WERI-Rb-1 (cell line): ENCODE data around the gene MUC5AC.

Experiments
- DNase-seq: peaks from one replicate; pipeline ENCODE4 v3.0.0-alpha.2; 2020
- H3K27ac ChIP-seq: fragments of 250-450 bp; sonication (Bioruptor Pico); 2 replicates; pipeline ENCODE4 v1.5.1; 2020; ENCODE audit warnings: mild to moderate bottlenecking, moderate library complexity
- H3K27me3 ChIP-seq: fragments of 250-450 bp; sonication (Bioruptor Pico); 2 replicates; pipeline ENCODE4 v1.5.1; 2021; ENCODE audit warnings: mild to moderate bottlenecking, low read depth, moderate library complexity; ENCODE audit not compliant: insufficient read depth, severe bottlenecking
- H3K36me3 ChIP-seq: fragments of 250-450 bp; sonication (Bioruptor Pico); 2 replicates; pipeline ENCODE4 v1.5.1; 2020; ENCODE audit warnings: mild to moderate bottlenecking, moderate library complexity
- H3K4me3 ChIP-seq: 2 replicates; pipeline ENCODE4 v1.5.1; 2011; ENCODE audit warnings: low read depth, mild to moderate bottlenecking, control low read depth, low read length
- H3K9me3 ChIP-seq: fragments of 250-450 bp; sonication (Bioruptor Pico); 2 replicates; pipeline ENCODE4 v1.5.1; 2021; ENCODE audit warnings: mild to moderate bottlenecking, moderate library complexity; ENCODE audit not compliant: severe bottlenecking
- TF ChIP-seq, protein P1 (sequence below): IDR thresholded peaks from 2 replicates; pipeline ENCODE4 v1.5.1; 2011; ENCODE audit warnings: low read depth, mild to moderate bottlenecking, control low read depth, inconsistent platforms, low read length

The MUC5AC gene

DNA sequence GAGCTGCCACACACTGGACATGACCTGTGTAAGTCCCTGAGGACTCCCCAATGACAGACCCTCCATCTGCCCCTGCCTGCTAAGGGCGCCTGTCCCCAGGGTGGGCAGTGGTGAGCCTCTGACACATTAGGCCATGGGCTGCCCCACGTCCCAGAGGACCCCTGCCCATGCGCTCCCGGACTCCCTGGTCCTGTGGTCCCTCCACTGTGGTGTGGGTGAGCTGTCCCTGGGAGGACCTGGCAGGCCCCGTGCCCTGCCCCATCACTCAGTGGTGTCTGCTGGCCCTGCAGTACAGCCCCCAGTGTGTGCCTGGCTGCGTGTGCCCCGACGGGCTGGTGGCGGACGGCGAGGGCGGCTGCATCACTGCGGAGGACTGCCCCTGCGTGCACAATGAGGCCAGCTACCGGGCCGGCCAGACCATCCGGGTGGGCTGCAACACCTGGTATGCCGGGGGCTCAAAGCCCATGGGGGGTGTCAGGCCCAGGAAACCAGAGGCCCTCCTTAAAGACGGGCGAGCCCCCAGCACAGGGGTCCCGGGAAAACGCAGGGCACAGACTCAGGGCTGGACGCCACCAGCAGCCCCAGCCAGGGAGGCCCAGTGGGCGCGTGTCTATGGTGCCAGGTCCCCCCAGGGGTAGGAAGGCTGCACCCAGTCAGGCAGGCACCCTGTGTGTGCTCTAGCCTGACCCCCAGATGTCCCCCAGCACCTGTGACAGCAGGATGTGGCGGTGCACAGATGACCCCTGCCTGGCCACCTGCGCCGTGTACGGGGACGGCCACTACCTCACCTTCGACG is 18.7 kb downstream of the MUC5AC start:
- H3K4me3 ChIP-seq, result no peak overlapping the region
- H3K9me3 ChIP-seq, result no peaks in the 10 kb centered on the region
- DNase-seq, result no peak
- H3K36me3 ChIP-seq, result no peaks in the 10 kb centered on the region
- peaks cover 13% of the 10 kb centered on the region for H3K27me3 ChIP-seq
- TF ChIP-seq, protein P1, sequence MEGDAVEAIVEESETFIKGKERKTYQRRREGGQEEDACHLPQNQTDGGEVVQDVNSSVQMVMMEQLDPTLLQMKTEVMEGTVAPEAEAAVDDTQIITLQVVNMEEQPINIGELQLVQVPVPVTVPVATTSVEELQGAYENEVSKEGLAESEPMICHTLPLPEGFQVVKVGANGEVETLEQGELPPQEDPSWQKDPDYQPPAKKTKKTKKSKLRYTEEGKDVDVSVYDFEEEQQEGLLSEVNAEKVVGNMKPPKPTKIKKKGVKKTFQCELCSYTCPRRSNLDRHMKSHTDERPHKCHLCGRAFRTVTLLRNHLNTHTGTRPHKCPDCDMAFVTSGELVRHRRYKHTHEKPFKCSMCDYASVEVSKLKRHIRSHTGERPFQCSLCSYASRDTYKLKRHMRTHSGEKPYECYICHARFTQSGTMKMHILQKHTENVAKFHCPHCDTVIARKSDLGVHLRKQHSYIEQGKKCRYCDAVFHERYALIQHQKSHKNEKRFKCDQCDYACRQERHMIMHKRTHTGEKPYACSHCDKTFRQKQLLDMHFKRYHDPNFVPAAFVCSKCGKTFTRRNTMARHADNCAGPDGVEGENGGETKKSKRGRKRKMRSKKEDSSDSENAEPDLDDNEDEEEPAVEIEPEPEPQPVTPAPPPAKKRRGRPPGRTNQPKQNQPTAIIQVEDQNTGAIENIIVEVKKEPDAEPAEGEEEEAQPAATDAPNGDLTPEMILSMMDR, result no peak
- H3K27ac ChIP-seq, result no peak overlapping the region

DNA sequence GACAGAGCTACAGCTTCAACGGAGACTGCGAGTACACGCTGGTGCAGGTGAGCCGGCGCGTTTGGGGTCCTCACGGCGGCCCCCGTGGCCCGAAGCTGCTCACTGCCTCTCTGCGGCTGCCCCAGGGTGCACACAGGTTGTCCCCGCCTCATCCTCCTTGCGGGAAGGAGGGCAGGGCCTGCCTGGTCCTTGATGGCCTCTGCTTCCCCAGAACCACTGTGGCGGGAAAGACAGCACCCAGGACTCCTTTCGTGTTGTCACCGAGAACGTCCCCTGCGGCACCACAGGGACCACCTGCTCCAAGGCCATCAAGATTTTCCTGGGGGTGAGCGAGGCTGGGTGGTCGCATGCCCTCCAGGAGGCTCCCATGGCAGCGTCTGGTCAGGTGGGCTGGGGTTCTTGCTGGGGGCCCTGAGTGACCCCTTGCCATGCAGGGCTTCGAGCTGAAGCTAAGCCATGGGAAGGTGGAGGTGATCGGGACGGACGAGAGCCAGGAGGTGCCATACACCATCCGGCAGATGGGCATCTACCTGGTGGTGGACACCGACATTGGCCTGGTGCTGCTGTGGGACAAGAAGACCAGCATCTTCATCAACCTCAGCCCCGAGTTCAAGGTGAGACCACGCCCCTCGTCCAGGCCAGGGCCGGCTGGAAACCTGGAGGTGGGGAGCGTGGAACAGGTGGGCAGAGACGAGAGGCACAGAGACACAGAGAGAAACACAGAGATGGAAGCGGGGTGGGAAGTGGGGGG is 19.4 kb downstream of the MUC5AC start:
- DNase-seq, result no peak
- H3K27me3 ChIP-seq, result peaks cover 20% of the 10 kb centered on the region

DNA sequence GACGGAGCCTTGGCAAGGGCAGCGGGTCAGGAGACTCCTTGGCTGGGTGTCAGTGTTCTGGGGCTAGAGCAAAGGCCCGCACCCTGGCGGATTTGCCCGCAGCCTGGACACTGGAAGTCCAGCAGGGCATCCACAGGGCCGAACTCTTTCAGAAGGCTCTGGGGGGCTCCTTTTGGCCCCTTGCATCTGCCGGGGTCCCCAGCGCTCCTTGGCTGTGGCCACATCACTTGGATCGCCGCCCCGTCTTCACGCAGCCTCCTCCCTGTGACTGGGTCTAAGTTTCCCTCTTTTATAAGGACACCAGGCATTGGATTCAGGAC is 20.0 kb downstream of the MUC5AC start:
- TF ChIP-seq, protein P1, result no peak
- Histone ChIP-seq H3K27ac (no peak overlapping the region), H3K27me3 (peaks cover 22% of the 10 kb centered on the region), H3K4me3 (no peak overlapping the region), H3K9me3 (no peaks in the 10 kb centered on the region), H3K36me3 (no peaks in the 10 kb centered on the region)
- no peak for DNase-seq

More for the DNA sequence above, 19.4 kb downstream of the MUC5AC start:
- Histone ChIP-seq H3K27ac (no peak overlapping the region), H3K4me3 (no peak overlapping the region), H3K9me3 (no peaks in the 10 kb centered on the region), H3K36me3 (no peaks in the 10 kb centered on the region)
- TF ChIP-seq, protein P1, result no peak

DNA sequence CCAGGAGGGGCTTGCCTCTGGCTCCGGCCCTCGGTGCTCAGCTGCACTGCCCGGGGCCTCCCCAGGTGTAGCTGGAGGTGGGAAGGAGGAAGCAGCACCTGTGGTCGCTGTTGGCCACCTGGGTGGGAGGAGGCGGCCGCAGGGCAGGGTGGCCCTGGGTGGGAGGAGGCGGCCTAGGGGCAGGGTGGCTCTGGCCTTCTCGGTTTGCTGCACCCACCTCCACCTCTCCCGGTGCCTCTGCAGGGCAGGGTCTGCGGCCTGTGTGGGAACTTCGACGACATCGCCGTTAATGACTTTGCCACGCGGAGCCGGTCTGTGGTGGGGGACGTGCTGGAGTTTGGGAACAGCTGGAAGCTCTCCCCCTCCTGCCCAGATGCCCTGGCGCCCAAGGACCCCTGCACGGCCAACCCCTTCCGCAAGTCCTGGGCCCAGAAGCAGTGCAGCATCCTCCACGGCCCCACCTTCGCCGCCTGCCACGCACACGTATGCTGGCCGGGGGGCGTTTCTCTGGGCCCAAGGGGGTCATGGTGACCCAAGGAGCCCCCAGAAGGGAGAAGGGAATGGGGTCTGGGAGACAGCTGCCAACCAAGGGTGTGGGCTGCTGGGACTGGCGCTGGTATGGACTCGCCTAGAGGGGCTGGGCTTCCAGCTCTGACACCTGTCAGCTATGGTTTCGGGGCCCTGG is 20.6 kb downstream of the MUC5AC start:
- TF ChIP-seq, protein P1, result no peak
- H3K27me3 ChIP-seq, result peaks cover 22% of the 10 kb centered on the region
- no peak overlapping the region for H3K4me3 ChIP-seq
- H3K36me3 ChIP-seq, result no peaks in the 10 kb centered on the region
- H3K9me3 ChIP-seq, result no peaks in the 10 kb centered on the region
- H3K27ac ChIP-seq, result no peak overlapping the region
- DNase-seq, result no peak

DNA sequence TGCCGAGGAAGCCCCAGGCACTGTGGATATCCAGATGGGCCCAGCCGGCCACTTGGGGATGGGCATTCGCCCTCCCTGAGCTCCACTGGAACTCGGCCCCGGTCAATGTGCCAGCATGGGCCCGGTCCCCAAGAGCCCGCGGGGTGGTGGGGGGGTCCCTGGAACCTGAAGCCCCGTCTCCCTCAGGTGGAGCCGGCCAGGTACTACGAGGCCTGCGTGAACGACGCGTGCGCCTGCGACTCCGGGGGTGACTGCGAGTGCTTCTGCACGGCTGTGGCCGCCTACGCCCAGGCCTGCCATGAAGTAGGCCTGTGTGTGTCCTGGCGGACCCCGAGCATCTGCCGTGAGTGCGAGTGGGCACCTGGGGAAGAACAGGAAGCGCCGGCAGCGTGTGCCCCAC is 21.2 kb downstream of the MUC5AC start:
- Histone ChIP-seq H3K36me3 (no peaks in the 10 kb centered on the region), H3K4me3 (no peak overlapping the region), H3K9me3 (no peaks in the 10 kb centered on the region), H3K27ac (no peak overlapping the region), H3K27me3 (peaks cover 22% of the 10 kb centered on the region)
- TF ChIP-seq, protein P1, result no peak
- DNase-seq, result no peak
